ENCODE data around the gene CARD9. TPM values are rescaled to one million over a fixed set of nuclear protein-coding genes. Genes with fewer than 3 reads are reported as not detected.
"Not testable (repeated sequence)": the region's sequence is repeated elsewhere in the genome, so short reads cannot be mapped to it uniquely, and the experiment has no call there.

CARD9 gene
- total RNA-seq, 1 donor from 2014 or later: 1.9 TPM

DNA sequence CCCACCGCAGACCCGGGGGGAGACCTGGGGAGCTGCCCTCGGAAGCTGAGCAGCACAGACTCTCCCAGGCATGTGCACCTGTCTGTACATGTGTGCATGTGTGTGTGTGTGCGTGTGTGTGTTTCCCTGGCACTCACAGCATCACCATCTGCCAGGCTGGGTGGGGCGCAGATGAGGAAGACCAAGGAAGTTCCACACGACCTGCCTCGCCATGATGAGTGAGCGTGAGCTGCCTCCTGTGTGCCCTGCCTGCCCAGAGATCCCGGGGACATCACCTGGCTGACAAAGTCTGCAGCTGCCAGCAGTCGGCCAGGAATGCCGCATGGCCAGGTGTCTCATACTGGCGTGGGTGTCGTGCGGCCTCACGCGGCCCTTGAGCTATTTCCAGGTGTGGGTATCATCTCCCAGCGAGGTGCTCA lies 50.1 kb downstream of the CARD9 start:
- Histone ChIP-seq H3K36me3 (ENCODE audit: control insufficient read depth, insufficient read depth, low read length) (no peaks in the 10 kb centered on the region), H3K27me3 (ENCODE audit: control insufficient read depth, insufficient read depth, low read length) (peaks cover 18% of the 10 kb centered on the region), H3K4me3 (ENCODE audit: low read depth, low read length) (no peak overlapping the region)
- no peak for DNase-seq (ENCODE audit: low read depth)
- TF ChIP-seq, protein P1, sequence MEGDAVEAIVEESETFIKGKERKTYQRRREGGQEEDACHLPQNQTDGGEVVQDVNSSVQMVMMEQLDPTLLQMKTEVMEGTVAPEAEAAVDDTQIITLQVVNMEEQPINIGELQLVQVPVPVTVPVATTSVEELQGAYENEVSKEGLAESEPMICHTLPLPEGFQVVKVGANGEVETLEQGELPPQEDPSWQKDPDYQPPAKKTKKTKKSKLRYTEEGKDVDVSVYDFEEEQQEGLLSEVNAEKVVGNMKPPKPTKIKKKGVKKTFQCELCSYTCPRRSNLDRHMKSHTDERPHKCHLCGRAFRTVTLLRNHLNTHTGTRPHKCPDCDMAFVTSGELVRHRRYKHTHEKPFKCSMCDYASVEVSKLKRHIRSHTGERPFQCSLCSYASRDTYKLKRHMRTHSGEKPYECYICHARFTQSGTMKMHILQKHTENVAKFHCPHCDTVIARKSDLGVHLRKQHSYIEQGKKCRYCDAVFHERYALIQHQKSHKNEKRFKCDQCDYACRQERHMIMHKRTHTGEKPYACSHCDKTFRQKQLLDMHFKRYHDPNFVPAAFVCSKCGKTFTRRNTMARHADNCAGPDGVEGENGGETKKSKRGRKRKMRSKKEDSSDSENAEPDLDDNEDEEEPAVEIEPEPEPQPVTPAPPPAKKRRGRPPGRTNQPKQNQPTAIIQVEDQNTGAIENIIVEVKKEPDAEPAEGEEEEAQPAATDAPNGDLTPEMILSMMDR (IDR thresholded peaks at IDR 0.05; ENCODE audit: insufficient read depth, low read length, poor library complexity, severe bottlenecking): no peak

DNA sequence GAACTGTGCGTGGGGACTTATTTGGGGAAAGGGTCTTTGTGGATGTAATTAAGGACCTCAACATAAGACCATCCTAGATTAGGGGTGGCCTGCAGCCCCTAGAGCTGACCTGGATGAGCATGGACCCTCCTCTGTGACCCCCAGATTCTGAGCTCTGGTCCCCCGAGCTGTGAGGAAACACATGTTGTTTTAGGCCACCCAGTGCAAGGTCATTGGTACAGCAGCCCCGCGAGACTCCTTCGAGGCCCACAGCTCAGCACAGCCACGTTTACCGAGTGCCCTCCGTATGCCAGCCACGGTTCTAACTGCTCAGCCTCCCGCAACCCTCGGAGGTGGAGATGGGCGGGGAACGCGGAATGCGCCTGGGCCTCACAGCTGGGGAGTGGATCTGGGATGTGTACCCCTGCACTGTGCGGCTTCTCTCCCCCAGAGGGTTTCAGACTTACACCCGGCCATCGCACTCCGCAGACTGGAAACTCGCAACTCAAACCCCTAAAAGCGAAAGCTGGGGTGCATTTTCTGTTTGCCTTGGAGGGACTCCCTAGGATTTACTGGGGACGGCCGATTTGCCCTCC lies 50.6 kb downstream of the CARD9 start:
- TF ChIP-seq, protein P1 (IDR thresholded peaks at IDR 0.05; ENCODE audit: insufficient read depth, low read length, poor library complexity, severe bottlenecking): no peak

DNA sequence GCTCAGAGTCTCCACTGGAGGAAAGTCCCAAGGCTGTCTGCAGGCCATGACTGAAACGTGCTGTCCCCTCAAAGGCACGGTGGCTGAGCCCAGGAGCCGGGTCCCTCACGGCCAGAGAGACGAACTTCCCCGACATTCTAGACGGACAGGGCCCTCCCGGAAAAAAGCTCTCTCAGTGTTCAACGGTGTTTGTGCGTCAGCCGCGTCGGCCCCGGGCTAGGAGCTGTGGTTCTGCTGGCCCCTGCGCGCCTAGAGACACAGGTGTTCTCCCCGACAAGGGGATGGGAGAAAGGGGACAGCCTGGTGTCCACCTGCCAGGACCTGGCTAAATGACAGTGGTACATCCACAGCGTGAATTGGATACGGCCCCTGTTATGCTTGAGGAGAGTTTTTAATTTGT lies 51.9 kb downstream of the CARD9 start:
- Histone ChIP-seq H3K36me3 (ENCODE audit: control insufficient read depth, insufficient read depth, low read length) (no peaks in the 10 kb centered on the region), H3K27me3 (ENCODE audit: control insufficient read depth, insufficient read depth, low read length) (peaks cover 22% of the 10 kb centered on the region), H3K4me3 (ENCODE audit: low read depth, low read length) (no peak overlapping the region)
- no peak for DNase-seq (ENCODE audit: low read depth)
- TF ChIP-seq, protein P1 (IDR thresholded peaks at IDR 0.05; ENCODE audit: insufficient read depth, low read length, poor library complexity, severe bottlenecking): no peak

More for the DNA sequence above, 50.6 kb downstream of the CARD9 start:
- Histone ChIP-seq H3K4me3 (ENCODE audit: low read depth, low read length) (no peak overlapping the region), H3K27me3 (ENCODE audit: control insufficient read depth, insufficient read depth, low read length) (peaks cover 22% of the 10 kb centered on the region), H3K36me3 (ENCODE audit: control insufficient read depth, insufficient read depth, low read length) (no peaks in the 10 kb centered on the region)
- no peak for DNase-seq (ENCODE audit: low read depth)

DNA sequence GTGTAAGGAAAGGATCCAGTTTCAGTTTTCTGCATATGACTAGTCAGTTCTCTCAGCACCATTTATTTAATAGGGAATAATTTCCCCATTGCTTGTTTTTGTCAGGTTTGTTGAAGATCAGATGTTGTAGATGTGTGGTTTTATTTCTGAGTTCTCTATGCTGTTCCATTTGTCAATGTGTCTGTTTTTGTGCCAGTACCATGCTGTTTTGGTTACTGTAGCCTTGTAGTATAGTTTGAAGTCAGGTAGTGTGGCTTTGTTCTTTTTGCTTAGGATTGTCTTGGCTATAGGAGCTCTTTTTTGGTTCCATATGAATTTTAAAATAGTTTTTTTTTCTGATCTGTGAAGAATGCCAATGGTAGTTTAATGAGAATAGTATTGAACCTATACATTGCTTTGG lies 52.5 kb downstream of the CARD9 start:
- not testable (repeated sequence) for H3K36me3 ChIP-seq (ENCODE audit: control insufficient read depth, insufficient read depth, low read length); H3K4me3 ChIP-seq (ENCODE audit: low read depth, low read length); DNase-seq (ENCODE audit: low read depth)
- H3K27me3 ChIP-seq (ENCODE audit: control insufficient read depth, insufficient read depth, low read length): peaks cover 22% of the 10 kb centered on the region

DNA sequence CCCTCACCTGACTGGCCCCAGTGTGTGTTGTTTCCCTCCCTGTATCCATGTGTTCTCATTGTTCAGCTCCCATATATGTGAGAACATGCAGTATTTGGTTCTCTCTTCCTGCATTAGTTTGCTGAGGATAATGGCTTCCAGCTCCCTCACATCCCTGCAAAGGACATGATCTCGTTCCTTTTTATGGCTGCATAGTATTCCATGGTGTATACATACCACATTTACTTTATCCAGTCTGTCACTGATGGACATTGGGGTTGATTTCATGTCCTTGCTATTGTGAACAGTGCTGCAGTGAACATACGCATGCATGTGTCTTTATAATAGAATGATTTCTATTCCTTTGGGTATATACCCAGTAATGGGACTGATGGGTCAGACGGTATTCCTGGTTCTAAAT lies 53.5 kb downstream of the CARD9 start:
- DNase-seq (ENCODE audit: low read depth); H3K36me3 ChIP-seq (ENCODE audit: control insufficient read depth, insufficient read depth, low read length): not testable (repeated sequence)
- H3K27me3 ChIP-seq (ENCODE audit: control insufficient read depth, insufficient read depth, low read length): peaks cover 22% of the 10 kb centered on the region

DNA sequence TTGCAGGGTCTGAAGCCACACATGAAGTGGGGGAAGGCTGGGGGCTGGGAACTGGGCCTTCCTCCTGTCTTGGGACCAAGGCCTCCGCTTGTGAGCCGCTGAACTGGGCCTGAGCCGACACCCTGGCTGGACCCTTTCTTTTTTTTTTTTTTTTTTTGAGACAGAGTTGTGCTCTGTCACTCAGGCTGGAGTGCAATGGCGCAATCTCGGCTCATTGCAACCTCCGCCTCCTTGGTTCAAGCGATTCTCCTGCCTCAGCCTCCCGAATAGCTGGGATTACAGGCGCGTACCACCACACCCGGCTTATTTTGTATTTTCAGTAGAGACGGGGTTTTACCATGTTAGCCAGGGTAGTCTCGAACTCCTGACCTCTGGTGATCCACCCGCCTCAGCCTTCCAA lies 54.2 kb downstream of the CARD9 start:
- not testable (repeated sequence) for DNase-seq (ENCODE audit: low read depth); H3K36me3 ChIP-seq (ENCODE audit: control insufficient read depth, insufficient read depth, low read length); H3K4me3 ChIP-seq (ENCODE audit: low read depth, low read length)
- H3K27me3 ChIP-seq (ENCODE audit: control insufficient read depth, insufficient read depth, low read length): peaks cover 20% of the 10 kb centered on the region

More for the DNA sequence above, 53.5 kb downstream of the CARD9 start:
- not testable (repeated sequence) for H3K4me3 ChIP-seq (ENCODE audit: low read depth, low read length)

DNA sequence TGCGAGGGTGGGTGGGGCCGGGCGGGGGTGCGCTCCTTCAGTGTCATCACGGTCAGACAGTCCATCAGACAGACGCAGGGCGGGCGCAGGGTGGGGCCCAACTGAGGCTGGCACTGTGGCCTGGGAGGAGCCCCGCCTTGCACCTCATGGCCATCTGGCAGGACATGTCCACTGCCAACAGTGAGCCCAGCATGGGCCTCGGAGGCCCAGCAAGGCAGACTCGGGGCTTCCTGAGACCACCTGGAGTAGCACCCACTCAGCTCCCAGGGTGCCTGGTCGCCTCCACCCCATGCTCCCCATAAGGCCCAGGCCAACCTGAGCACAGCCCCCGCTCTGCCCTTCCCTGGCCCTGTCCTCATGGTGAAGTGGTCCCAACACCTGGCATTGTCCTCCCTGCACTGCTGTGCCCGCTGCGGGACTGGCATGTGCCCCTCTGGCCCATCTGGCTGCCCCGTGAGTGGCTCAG lies 54.7 kb downstream of the CARD9 start:
- Histone ChIP-seq H3K4me3 (ENCODE audit: low read depth, low read length) (no peak overlapping the region), H3K27me3 (ENCODE audit: control insufficient read depth, insufficient read depth, low read length) (peaks cover 20% of the 10 kb centered on the region), H3K36me3 (ENCODE audit: control insufficient read depth, insufficient read depth, low read length) (no peaks in the 10 kb centered on the region)
- TF ChIP-seq, protein P1 (IDR thresholded peaks at IDR 0.05; ENCODE audit: insufficient read depth, low read length, poor library complexity, severe bottlenecking): no peak
- DNase-seq (ENCODE audit: low read depth): no peak

Measured in kidney epithelial cell (primary cell).